HepG2 (cell line): ENCODE results near the gene EMC1.
"Not testable (repeated sequence)": the region's sequence is repeated elsewhere in the genome, so short reads cannot be mapped to it uniquely, and the experiment has no call there.

ENCODE experiments used
- EZH2 ChIP-seq: conservative IDR thresholded peaks from 2 replicates; pipeline ENCODE4 v1.6.1; 2012; ENCODE audit warnings: mild to moderate bottlenecking, low read depth, low read length, moderate library complexity
- ZFYVE20 ChIP-seq: sonication (generic); formaldehyde crosslinking; IDR thresholded peaks from 2 replicates; pipeline ENCODE4 v1.8.0; 2023; ENCODE audit warnings: low read depth, mild to moderate bottlenecking, moderate library complexity, missing genetic modification reagents, borderline replicate concordance

- not testable (repeated sequence) for TF ChIP-seq ZFYVE20, EZH2
These were observed 18.4 kb upstream of the EMC1 start for GRCh38 chr1:19269427-19270342.
